ENCODE measurements around the gene CDADC1. TPM values are rescaled to one million over a fixed set of nuclear protein-coding genes. Genes with fewer than 3 reads are reported as not detected.

The CDADC1 gene
- total RNA-seq, result 4.9 TPM

- peak; percentile 97 for ATAC-seq
Observed at GRCh38 chr13:49247643-49248621, at the start of gene CDADC1. Gene CDADC1, plus strand, starts transcription at chr13:49247925. Its CDS starts 113 bp downstream, at chr13:49248038.

GRCh38 chr13:49206641-49207040 lies 41.1 kb upstream of the CDADC1 start:
- no peak for ATAC-seq

- ATAC-seq, result no peak
Observed at GRCh38 chr13:49208619-49209018, 39.1 kb upstream of the CDADC1 start.

GRCh38 chr13:49210114-49210513 lies 37.6 kb upstream of the CDADC1 start:
- ATAC-seq, result no peak

GRCh38 chr13:49210669-49211068 lies 37.1 kb upstream of the CDADC1 start:
- ATAC-seq, result no peak

GRCh38 chr13:49213539-49213938 lies 34.2 kb upstream of the CDADC1 start:
- no peak for ATAC-seq

- ATAC-seq, result no peak
Observed at GRCh38 chr13:49213997-49214916, 33.5 kb upstream of the CDADC1 start.

GRCh38 chr13:49214917-49215376 lies 32.8 kb upstream of the CDADC1 start:
- peak; percentile 62 for ATAC-seq

- ATAC-seq, result no peak
Observed at GRCh38 chr13:49216334-49216733, 31.4 kb upstream of the CDADC1 start.

GRCh38 chr13:49217962-49218492 lies 29.7 kb upstream of the CDADC1 start:
- ATAC-seq, result no peak

GRCh38 chr13:49218493-49219051 lies 29.2 kb upstream of the CDADC1 start:
- ATAC-seq, result no peak

- no peak for ATAC-seq
Observed at GRCh38 chr13:49219647-49220035, 28.1 kb upstream of the CDADC1 start.

- ATAC-seq, result peak; percentile 71
Observed at GRCh38 chr13:49220036-49220855, 27.5 kb upstream of the CDADC1 start, which contains the start of gene MLNR. Gene MLNR, plus strand, starts transcription at chr13:49220338. Its CDS starts 0 bp downstream, at chr13:49220338.

GRCh38 chr13:49220856-49221589 lies 26.7 kb upstream of the CDADC1 start:
- peak; percentile 4 for ATAC-seq

- ATAC-seq, result no peak
Observed at GRCh38 chr13:49221590-49221965, 26.1 kb upstream of the CDADC1 start.

- ATAC-seq, result peak; percentile 33
Observed at GRCh38 chr13:49225223-49226042, 22.3 kb upstream of the CDADC1 start.

- no peak for ATAC-seq
Observed at GRCh38 chr13:49226613-49227012, 21.1 kb upstream of the CDADC1 start.

GRCh38 chr13:49234741-49235140 lies 13.0 kb upstream of the CDADC1 start:
- ATAC-seq, result no peak

- ATAC-seq, result no peak
Observed at GRCh38 chr13:49235856-49236431, 11.8 kb upstream of the CDADC1 start.

All from esophagus mucosa (tissue), 1 donor.